ENCODE measurements around the gene EHD2. TPM values are rescaled to one million over a fixed set of nuclear protein-coding genes. Genes with fewer than 3 reads are reported as not detected.
A peak's percentile ranks its signal among the peaks of the same experiment; 100 is the strongest.

Gene EHD2
- total and polyA plus RNA-seq, 2 of the 13 experiments (the other 11 are each of a cell fraction or from before 2014, with no cell fraction given) = 0.09 to 0.28 TPM

- peak; percentile 23; the same call in 1 of the 2 replicates for TF ChIP-seq GATAD1 (CRISPR knock-in tag; IDR thresholded peaks at IDR 0.05)
- no peak for TF ChIP-seq ZFP82 (CRISPR knock-in tag; IDR thresholded peaks at IDR 0.05; ENCODE audit: borderline replicate concordance)
- no peak for TF ChIP-seq ZNF609 (CRISPR knock-in tag; IDR thresholded peaks at IDR 0.05; ENCODE audit: borderline replicate concordance)
- TF ChIP-seq PHF5A (CRISPR knock-in tag; IDR thresholded peaks at IDR 0.05; ENCODE audit: low read depth, unreplicated experiment) = no peak
- no peak for TF ChIP-seq TAF1 (CRISPR knock-in tag; IDR thresholded peaks at IDR 0.05)
- TF ChIP-seq MEIS2 (CRISPR knock-in tag; IDR thresholded peaks at IDR 0.05) = no peak
- no peak for TF ChIP-seq ZBTB1 (CRISPR knock-in tag; IDR thresholded peaks at IDR 0.05; ENCODE audit: borderline replicate concordance)
- TF ChIP-seq RARG (CRISPR knock-in tag; IDR thresholded peaks at IDR 0.05; ENCODE audit: low read depth) = no peak
- TF ChIP-seq ZNF724P (CRISPR knock-in tag; IDR thresholded peaks at IDR 0.05; ENCODE audit: borderline replicate concordance) = no peak
- TF ChIP-seq SYNCRIP (IDR thresholded peaks at IDR 0.05; ENCODE audit: insufficient read depth, low read depth, low read length) = no peak
- no peak for TF ChIP-seq PBX3 (CRISPR knock-in tag; IDR thresholded peaks at IDR 0.05; ENCODE audit: borderline replicate concordance)
- TF ChIP-seq CCAR2 (optimal IDR thresholded peaks at IDR 0.05; ENCODE audit: low read depth, low read length) = no peak
- no peak for TF ChIP-seq ADNP (CRISPR knock-in tag; IDR thresholded peaks at IDR 0.05)
- TF ChIP-seq ZNF281 (CRISPR knock-in tag; IDR thresholded peaks at IDR 0.05; ENCODE audit: borderline replicate concordance) = no peak
- TF ChIP-seq MED1 (CRISPR knock-in tag; IDR thresholded peaks at IDR 0.05) = no peak
- no peak for TF ChIP-seq JUNB (CRISPR knock-in tag; IDR thresholded peaks at IDR 0.05; ENCODE audit: borderline replicate concordance)
- no peak for TF ChIP-seq CENPBD1 (CRISPR knock-in tag; IDR thresholded peaks at IDR 0.05; ENCODE audit: borderline replicate concordance, low read depth)
- no peak for TF ChIP-seq ZNF460 (CRISPR knock-in tag; IDR thresholded peaks at IDR 0.05; ENCODE audit: borderline replicate concordance)
- no peak for TF ChIP-seq RARA (CRISPR knock-in tag; IDR thresholded peaks at IDR 0.05)
- peak; percentile 66 for TF ChIP-seq IRF2 (CRISPR knock-in tag; IDR thresholded peaks at IDR 0.05)
- 0 out of 2 replicates have a peak, but pooled peaks have one; percentile 33 for TF ChIP-seq ZNF792 (CRISPR knock-in tag; IDR thresholded peaks at IDR 0.05)
These were observed 15.2 kb upstream of the EHD2 start (continued) for GRCh38 chr19:47697863-47698609.

Data from HepG2 (cell line).